HepG2 (cell line): Measurements from ENCODE around the gene KRTCAP2. TPM values are rescaled to one million over a fixed set of nuclear protein-coding genes. Genes with fewer than 3 reads are reported as not detected.

Experiments
- NFE2L1 ChIP-seq: sonication (generic); formaldehyde crosslinking; IDR thresholded peaks from 2 replicates; pipeline ENCODE4 v1.4.0; 2020; ENCODE audit warnings: missing genetic modification reagents, mild to moderate bottlenecking, borderline replicate concordance
- PHF20 ChIP-seq: sonication (generic); formaldehyde crosslinking; IDR thresholded peaks from 2 replicates; pipeline ENCODE4 v1.5.0; 2020; ENCODE audit warnings: mild to moderate bottlenecking, missing genetic modification reagents
- PHF5A ChIP-seq: IDR thresholded peaks from one replicate; pipeline ENCODE4 v1.6.1; 2018; ENCODE audit warnings: low read depth, missing genetic modification reagents; ENCODE audit not compliant: unreplicated experiment
- SMAD3 ChIP-seq: sonication (generic); formaldehyde crosslinking; IDR thresholded peaks from 2 replicates; pipeline ENCODE4 v1.4.0; 2020; ENCODE audit warnings: missing genetic modification reagents
- ZFP36L1 ChIP-seq: sonication (generic); formaldehyde crosslinking; IDR thresholded peaks from 2 replicates; pipeline ENCODE4 v1.8.0; 2022; ENCODE audit warnings: mild to moderate bottlenecking, missing genetic modification reagents, moderate library complexity
- ZNF10 ChIP-seq: sonication (generic); formaldehyde crosslinking; IDR thresholded peaks from 2 replicates; pipeline ENCODE4 v1.4.0; 2020; ENCODE audit warnings: mild to moderate bottlenecking, low read depth, missing genetic modification reagents, borderline replicate concordance
- ZNF570 ChIP-seq: sonication (generic); formaldehyde crosslinking; IDR thresholded peaks from 2 replicates; pipeline ENCODE4 v1.4.0; 2020; ENCODE audit warnings: mild to moderate bottlenecking, missing genetic modification reagents, borderline replicate concordance
- ZNF724P ChIP-seq: sonication (generic); formaldehyde crosslinking; IDR thresholded peaks from 2 replicates; pipeline ENCODE4 v1.8.0; 2022; ENCODE audit warnings: missing genetic modification reagents, borderline replicate concordance
- ZNF737 ChIP-seq: sonication (generic); formaldehyde crosslinking; IDR thresholded peaks from 2 replicates; pipeline ENCODE4 v1.5.0; 2020; ENCODE audit warnings: missing genetic modification reagents, mild to moderate bottlenecking, borderline replicate concordance
- ZSCAN21 ChIP-seq: sonication (generic); formaldehyde crosslinking; IDR thresholded peaks from 2 replicates; pipeline ENCODE4 v1.8.0; 2022; ENCODE audit warnings: mild to moderate bottlenecking, missing genetic modification reagents, moderate library complexity, borderline replicate concordance
- polyA plus RNA-seq, 8 experiments: library from polyadenylated mRNA; depleted of rRNA in 3 of 8; stranded (reverse) in 7 of 8; unstranded in 1 of 8; fragments of >200 nt; fragmentation: Illumina TruSeq in 4 of 8; extraction: Trizol in 4 of 8; gene quantifications; 2 replicates each; pipeline versions ENCODE4 v1.2.1 to v1.2.3, GENCODE V29; 2011 to 2016; ENCODE audit warnings: low read depth in 4 of 8, missing spikeins in 1 of 8, mixed read lengths in 1 of 8; ENCODE audit not compliant: insufficient read depth in 1 of 8
- total RNA-seq, 5 experiments: library from RNA; depleted of rRNA; stranded (reverse); fragments of >200 nt; fragmentation: Illumina TruSeq; extraction: Trizol; gene quantifications; 2 replicates each; pipeline ENCODE4 v1.2.3, GENCODE V29; 2016; ENCODE audit warnings: low read depth in 1 of 5
- TF ChIP-seq, protein P1 (sequence below): sonication (generic); formaldehyde crosslinking; IDR thresholded peaks from 2 replicates; pipeline ENCODE4 v1.8.0; 2022; ENCODE audit warnings: mild to moderate bottlenecking, missing genetic modification reagents; ENCODE audit not compliant: insufficient replicate concordance
- TF ChIP-seq, protein P2 (sequence below): sonication (generic); formaldehyde crosslinking; IDR thresholded peaks from 2 replicates; pipeline ENCODE4 v1.5.0; 2020; ENCODE audit warnings: mild to moderate bottlenecking, missing genetic modification reagents, borderline replicate concordance
- TF ChIP-seq, protein P3 (sequence below): sonication (generic); formaldehyde crosslinking; IDR thresholded peaks from 2 replicates; pipeline ENCODE4 v1.5.0; 2020; ENCODE audit warnings: mild to moderate bottlenecking, missing genetic modification reagents, borderline replicate concordance

KRTCAP2 gene
- total and polyA plus RNA-seq, 2 of the 13 experiments (the other 11 are each of a cell fraction or from before 2014, with no cell fraction given) = 77.3 to 79.4 TPM

DNA sequence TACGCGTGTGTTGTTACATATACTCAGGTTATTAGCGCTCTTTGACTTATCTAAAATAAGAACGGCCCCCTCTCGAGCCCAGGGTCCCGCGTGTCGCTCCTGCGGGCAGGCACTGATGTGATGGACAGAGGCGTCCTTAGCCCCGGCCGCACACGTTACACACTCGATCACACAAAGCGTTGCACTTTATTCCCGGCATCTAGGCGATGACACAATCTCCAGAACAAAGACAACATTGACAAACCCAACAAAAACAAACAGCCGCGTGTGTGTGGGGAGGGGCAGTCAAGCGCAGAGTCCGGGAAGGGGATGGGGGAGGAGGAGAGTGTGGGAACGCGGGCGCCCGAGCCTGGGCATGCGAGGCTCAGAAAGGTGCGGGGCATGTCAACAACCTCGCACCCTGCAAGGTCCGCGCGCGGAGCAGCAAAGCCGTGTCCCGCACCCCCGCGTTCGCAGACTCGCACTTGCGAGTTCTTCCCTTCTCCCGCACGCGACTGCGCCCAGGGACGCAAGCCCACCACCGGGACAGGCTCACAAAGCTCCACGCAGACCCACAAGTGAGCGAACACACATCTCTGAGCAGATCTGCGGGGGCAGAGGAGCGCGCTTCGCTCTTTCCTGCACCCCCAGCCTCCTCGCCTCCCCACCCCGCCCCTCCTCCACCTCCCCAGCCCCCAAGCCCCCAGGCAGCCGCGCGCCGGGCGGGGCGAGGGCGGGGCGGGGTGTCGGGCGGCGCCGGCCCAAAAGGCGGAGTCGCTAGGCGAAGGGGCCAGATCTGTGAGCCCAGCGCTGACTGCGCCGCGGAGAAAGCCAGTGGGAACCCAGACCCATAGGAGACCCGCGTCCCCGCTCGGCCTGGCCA is 45.8 kb downstream of the KRTCAP2 start, which contains the start of gene EFNA1 (continued):
- TF ChIP-seq, protein P1, sequence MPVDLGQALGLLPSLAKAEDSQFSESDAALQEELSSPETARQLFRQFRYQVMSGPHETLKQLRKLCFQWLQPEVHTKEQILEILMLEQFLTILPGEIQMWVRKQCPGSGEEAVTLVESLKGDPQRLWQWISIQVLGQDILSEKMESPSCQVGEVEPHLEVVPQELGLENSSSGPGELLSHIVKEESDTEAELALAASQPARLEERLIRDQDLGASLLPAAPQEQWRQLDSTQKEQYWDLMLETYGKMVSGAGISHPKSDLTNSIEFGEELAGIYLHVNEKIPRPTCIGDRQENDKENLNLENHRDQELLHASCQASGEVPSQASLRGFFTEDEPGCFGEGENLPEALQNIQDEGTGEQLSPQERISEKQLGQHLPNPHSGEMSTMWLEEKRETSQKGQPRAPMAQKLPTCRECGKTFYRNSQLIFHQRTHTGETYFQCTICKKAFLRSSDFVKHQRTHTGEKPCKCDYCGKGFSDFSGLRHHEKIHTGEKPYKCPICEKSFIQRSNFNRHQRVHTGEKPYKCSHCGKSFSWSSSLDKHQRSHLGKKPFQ (CRISPR knock-in tag) = peak; percentile 45
- TF ChIP-seq PHF5A (no peak), ZNF724P (CRISPR knock-in tag) (no peak; the same call in 1 of the 2 replicates), ZFP36L1 (CRISPR knock-in tag) (peak; percentile 38), PHF20 (CRISPR knock-in tag) (no peak), ZNF737 (CRISPR knock-in tag) (no peak), NFE2L1 (CRISPR knock-in tag) (no peak), ZNF10 (CRISPR knock-in tag) (no peak), SMAD3 (peak; percentile 16; the same call in 1 of the 2 replicates), ZNF570 (CRISPR knock-in tag) (no peak), ZSCAN21 (CRISPR knock-in tag) (no peak; the same call in none of the 2 replicates)
- TF ChIP-seq, protein P2, sequence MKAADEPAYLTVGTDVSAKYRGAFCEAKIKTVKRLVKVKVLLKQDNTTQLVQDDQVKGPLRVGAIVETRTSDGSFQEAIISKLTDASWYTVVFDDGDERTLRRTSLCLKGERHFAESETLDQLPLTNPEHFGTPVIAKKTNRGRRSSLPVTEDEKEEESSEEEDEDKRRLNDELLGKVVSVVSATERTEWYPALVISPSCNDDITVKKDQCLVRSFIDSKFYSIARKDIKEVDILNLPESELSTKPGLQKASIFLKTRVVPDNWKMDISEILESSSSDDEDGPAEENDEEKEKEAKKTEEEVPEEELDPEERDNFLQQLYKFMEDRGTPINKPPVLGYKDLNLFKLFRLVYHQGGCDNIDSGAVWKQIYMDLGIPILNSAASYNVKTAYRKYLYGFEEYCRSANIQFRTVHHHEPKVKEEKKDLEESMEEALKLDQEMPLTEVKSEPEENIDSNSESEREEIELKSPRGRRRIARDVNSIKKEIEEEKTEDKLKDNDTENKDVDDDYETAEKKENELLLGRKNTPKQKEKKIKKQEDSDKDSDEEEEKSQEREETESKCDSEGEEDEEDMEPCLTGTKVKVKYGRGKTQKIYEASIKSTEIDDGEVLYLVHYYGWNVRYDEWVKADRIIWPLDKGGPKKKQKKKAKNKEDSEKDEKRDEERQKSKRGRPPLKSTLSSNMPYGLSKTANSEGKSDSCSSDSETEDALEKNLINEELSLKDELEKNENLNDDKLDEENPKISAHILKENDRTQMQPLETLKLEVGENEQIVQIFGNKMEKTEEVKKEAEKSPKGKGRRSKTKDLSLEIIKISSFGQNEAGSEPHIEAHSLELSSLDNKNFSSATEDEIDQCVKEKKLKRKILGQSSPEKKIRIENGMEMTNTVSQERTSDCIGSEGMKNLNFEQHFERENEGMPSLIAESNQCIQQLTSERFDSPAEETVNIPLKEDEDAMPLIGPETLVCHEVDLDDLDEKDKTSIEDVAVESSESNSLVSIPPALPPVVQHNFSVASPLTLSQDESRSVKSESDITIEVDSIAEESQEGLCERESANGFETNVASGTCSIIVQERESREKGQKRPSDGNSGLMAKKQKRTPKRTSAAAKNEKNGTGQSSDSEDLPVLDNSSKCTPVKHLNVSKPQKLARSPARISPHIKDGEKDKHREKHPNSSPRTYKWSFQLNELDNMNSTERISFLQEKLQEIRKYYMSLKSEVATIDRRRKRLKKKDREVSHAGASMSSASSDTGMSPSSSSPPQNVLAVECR = peak; percentile 77; the same call in 1 of the 2 replicates
- TF ChIP-seq, protein P3, sequence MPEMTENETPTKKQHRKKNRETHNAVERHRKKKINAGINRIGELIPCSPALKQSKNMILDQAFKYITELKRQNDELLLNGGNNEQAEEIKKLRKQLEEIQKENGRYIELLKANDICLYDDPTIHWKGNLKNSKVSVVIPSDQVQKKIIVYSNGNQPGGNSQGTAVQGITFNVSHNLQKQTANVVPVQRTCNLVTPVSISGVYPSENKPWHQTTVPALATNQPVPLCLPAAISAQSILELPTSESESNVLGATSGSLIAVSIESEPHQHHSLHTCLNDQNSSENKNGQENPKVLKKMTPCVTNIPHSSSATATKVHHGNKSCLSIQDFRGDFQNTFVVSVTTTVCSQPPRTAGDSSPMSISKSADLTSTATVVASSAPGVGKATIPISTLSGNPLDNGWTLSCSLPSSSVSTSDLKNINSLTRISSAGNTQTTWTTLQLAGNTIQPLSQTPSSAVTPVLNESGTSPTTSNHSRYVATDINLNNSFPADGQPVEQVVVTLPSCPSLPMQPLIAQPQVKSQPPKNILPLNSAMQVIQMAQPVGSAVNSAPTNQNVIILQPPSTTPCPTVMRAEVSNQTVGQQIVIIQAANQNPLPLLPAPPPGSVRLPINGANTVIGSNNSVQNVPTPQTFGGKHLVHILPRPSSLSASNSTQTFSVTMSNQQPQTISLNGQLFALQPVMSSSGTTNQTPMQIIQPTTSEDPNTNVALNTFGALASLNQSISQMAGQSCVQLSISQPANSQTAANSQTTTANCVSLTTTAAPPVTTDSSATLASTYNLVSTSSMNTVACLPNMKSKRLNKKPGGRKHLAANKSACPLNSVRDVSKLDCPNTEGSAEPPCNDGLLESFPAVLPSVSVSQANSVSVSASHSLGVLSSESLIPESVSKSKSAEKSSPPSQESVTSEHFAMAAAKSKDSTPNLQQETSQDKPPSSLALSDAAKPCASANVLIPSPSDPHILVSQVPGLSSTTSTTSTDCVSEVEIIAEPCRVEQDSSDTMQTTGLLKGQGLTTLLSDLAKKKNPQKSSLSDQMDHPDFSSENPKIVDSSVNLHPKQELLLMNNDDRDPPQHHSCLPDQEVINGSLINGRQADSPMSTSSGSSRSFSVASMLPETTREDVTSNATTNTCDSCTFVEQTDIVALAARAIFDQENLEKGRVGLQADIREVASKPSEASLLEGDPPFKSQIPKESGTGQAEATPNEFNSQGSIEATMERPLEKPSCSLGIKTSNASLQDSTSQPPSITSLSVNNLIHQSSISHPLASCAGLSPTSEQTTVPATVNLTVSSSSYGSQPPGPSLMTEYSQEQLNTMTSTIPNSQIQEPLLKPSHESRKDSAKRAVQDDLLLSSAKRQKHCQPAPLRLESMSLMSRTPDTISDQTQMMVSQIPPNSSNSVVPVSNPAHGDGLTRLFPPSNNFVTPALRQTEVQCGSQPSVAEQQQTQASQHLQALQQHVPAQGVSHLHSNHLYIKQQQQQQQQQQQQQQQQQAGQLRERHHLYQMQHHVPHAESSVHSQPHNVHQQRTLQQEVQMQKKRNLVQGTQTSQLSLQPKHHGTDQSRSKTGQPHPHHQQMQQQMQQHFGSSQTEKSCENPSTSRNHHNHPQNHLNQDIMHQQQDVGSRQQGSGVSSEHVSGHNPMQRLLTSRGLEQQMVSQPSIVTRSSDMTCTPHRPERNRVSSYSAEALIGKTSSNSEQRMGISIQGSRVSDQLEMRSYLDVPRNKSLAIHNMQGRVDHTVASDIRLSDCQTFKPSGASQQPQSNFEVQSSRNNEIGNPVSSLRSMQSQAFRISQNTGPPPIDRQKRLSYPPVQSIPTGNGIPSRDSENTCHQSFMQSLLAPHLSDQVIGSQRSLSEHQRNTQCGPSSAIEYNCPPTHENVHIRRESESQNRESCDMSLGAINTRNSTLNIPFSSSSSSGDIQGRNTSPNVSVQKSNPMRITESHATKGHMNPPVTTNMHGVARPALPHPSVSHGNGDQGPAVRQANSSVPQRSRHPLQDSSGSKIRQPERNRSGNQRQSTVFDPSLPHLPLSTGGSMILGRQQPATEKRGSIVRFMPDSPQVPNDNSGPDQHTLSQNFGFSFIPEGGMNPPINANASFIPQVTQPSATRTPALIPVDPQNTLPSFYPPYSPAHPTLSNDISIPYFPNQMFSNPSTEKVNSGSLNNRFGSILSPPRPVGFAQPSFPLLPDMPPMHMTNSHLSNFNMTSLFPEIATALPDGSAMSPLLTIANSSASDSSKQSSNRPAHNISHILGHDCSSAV (CRISPR knock-in tag) = 0 out of 2 replicates have a peak, but pooled peaks have one; percentile 80
